Body of pancreas (tissue), 4 donors: ENCODE measurements around the gene CADPS.

Source experiments
- CTCF ChIP-seq, 7 experiments: fragments of 450-650 bp in 4 of 7; fragments of 200-600 bp in 3 of 7; sonication (generic) in 3 of 7; IDR thresholded peaks; one replicate each; pipeline ENCODE4 v1.5.1; 2016 to 2019; ENCODE audit warnings: antibody characterized with exemption in 7 of 7
- POLR2A ChIP-seq, 3 donors: fragments of 450-650 bp; IDR thresholded peaks; one replicate each; pipeline ENCODE4 v1.6.1; 2016; ENCODE audit warnings: antibody characterized with exemption in 3 of 3, mild to moderate bottlenecking in 2 of 3

DNA sequence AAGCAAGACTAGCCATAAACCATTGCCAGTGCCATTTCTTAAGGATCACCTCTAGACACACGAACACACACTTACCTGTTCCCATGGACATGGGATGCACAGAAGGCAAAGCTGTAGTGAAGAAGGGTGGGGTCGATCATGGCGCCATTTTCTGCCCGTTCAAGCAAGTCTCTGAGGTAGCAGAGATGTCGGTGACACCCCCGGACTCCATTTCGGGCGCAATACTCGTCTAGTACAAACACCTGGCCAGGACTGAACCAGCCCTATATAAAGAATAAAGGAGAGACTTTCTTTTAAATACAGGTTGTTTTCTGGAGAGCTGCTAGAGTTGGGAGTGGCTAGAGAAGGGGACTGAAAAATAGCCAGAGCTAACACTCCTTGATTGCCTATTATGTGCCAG, 342.4 kb downstream of the CADPS start:
- TF ChIP-seq CTCF (IDR thresholded peaks at IDR 0.05) (no peak), POLR2A (IDR thresholded peaks at IDR 0.05) (no peak)
